SK-N-DZ (cell line): ENCODE measurements around the gene SARM1.

Source experiments
- DNase-seq: peaks from one replicate; pipeline ENCODE4 v3.0.0-alpha.2; 2015; ENCODE audit warnings: low spot score

Gene SARM1

DNA sequence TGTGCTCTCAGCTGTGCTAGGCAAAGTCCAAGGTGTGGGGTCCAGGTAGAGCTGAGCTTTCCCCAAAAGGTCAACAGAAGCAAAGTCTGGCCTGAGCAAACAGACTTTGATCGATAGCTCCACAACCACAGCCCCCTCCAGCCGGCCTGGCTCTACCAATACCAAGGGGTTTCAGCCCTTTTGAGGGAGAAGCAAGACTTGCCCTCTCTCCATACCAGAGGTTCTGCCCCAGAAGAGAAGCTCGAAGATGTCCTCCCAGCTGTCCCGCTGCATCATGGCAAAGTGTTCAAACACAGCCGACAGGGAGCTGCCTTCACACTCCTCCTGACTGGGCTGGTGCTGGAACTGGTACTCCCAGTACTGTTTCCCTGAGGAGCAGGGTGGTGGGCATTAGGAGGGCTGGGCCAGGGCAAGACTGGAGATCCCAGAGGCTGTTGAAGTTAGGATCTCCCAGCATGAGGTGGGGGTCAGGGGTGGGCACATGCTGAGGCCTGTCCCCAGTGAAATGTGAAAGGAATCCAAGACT is 3.1 kb upstream of the SARM1 start:
- no peak for DNase-seq

DNA sequence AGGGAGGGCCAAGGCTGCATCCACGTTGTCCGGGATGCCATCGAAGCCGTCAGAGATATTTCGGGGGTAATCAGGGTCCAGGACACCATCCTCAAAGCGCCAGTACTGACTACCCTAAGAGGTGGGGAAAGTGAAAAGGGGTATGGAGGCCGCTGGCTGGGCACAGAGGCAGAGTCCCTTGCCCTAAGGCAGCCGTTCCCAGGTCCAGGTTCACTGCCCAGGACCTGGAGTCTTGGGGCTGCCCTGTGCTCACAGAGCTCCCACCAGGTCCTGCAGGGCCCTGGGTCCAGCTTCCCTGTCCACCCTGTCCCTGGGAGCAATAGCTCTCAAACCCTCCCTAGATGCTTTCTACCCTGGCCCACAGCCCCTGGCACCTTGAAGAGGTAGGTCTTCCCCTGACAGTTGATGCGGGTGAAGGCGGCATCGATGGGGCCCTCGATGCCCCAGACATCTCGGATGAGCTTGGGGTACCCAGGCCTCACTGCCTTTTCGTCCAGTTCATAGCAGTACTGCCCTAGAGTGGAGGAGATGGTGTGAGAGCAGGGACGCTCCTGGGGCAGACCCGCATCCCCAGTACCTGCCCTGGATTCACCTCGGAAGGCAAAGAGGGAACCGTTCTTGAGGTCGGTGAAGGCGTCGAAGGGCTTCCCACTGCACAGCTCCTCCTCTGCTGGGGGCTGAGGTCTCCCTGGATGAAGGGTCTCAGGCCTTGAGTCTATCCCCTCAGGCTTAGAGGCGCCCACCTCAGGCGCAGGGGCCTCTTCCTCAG is 2.4 kb upstream of the SARM1 start:
- DNase-seq, result no peak

DNA sequence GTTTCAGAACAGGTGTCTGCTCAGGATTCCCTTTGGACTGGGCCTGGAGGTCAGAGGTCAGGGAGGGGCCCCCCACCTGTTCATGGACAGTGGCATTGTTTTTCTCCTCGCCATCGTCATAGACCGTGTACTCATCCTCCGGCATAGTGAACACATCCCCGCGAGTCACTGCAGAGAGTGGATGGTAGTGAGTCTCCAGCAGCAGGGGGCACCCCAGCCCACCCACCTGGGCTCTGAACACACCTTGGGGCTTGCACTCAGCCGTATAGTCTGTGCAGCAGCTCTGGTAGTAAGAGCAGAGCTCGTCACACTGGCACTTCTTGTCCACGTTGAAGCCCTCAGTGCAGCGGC is 1.8 kb upstream of the SARM1 start:
- peak; percentile 29 for DNase-seq

GRCh38 chr17:28370035-28370743 is 1.3 kb upstream of the SARM1 start, which contains the start of gene VTN:
TSS of gene VTN (minus strand) at chr17:28370307. CDS start at chr17:28370203, 104 bp downstream.
- peak; percentile 71 for DNase-seq

DNA sequence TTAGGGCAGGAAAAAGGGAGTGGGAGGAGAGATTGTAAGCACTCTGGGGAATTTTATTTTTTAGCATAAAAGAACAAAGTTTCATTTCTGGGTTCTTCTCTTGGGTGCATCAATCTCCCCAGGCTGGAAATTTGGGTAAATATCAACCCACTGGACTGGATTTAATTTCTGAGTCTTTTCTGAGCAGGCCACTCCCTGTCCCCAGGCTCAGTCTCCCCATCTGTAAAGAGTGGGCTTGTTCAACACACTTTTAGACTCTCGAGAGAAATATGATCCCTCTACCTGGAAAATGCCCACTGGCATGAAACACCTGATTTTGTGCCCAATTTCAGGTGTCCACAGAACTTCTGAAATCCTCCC is 770 bp upstream of the SARM1 start:
- DNase-seq, result no peak

DNA sequence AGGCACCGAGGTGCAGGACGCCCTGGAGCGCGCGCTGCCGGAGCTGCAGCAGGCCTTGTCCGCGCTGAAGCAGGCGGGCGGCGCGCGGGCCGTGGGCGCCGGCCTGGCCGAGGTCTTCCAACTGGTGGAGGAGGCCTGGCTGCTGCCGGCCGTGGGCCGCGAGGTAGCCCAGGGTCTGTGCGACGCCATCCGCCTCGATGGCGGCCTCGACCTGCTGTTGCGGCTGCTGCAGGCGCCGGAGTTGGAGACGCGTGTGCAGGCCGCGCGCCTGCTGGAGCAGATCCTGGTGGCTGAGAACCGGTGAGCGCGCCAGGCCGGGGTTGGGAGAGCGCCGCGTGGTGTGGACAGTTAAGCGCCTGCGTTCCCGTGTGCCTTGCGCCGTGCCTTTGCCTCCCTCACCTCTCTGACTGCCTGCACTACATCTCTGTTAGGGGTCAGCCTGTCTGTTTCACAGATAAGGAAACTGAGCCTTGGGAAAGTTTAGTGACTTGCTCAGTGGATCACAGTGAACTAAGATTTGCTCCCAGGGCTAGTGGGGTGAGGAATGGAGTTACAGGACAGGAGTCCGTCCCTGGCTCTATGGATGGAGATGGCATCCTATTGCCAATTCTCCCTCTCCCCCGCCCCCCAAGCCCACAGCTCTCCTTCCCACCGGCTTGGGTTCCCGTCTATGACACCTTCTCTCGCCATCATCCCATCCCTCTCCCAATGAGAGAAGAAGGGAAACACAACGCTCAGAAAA is 880 bp downstream of the SARM1 start:
- DNase-seq, result peak; percentile 58

DNA sequence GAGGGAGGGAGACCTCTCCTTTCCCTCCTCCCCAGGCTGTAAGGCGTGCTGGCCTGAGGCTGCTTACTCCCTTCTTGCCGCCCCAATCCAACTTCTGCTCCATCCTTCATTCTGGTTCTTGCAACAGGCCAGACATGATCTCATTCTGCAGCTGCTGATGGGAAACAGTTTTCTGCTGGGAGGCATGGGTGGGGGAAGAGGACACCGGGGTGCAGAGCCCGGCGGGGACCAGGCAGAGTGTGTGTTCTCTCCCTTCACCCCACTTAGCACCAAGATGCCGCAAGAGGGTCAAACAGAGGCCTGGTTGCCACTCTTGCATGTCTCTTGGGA is 1.4 kb downstream of the SARM1 start:
- DNase-seq, result no peak

DNA sequence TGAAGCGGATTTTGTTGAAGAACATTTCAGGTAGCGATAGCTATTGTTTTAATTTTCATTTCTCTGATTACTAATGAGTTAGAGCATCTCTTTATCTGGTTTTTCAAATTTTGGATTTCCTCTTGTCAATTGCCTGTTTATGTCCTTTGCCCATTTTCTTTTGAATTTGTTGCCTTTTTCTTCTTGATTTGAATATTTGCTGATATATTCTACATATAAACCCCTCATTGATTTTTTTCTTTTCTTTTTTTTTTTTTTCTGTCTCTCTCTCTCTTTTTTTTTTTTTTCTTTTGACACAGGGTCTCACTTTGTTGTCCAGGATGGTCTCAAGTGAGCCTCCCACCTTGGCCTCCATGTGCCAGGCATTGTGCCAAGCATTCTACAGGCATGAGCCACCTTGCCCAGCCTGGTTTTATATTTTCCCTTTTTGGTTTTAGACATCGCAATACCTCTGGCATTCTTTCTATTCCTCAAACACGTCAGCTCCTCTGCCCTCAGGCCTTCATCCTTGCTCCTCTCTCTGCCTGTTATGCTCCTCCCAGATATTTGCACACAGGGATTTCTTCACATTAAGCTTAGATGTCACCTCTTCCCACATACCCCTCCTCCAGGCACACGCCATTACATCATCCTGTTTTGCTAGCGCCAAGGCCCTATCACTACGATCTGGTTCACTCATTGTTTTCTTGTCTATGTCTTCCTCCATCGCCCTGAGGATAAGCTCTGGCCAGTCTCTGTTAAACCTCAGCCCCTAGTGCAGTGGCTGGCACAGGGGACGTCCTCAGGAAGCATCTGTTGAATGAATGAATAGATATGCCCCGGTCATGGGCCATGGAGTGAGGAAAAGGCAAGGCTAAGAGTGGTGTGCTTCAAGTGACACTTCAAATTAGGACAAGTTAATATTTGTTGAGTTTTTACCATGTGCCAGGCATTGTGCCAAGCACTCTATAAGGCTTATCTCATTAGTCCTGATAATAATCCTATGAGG is 8.6 kb downstream of the SARM1 start:
- DNase-seq, result no peak

- no peak for DNase-seq
Observed at GRCh38 chr17:28381141-28381825, 9.8 kb downstream of the SARM1 start.

- no peak for DNase-seq
Observed at GRCh38 chr17:28384281-28385036, 13.0 kb downstream of the SARM1 start.

DNA sequence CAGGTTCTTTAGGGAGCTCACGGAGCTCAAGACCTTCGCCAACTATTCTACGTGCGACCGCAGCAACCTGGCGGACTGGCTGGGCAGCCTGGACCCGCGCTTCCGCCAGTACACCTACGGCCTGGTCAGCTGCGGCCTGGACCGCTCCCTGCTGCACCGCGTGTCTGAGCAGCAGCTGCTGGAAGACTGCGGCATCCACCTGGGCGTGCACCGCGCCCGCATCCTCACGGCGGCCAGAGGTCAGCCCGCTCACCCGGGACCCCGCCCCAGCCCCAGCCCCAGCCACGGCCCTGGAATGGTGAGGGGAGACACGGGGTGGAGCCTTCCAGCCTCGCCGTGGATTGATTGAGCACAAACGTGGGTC is 13.5 kb downstream of the SARM1 start:
- DNase-seq, result no peak

DNA sequence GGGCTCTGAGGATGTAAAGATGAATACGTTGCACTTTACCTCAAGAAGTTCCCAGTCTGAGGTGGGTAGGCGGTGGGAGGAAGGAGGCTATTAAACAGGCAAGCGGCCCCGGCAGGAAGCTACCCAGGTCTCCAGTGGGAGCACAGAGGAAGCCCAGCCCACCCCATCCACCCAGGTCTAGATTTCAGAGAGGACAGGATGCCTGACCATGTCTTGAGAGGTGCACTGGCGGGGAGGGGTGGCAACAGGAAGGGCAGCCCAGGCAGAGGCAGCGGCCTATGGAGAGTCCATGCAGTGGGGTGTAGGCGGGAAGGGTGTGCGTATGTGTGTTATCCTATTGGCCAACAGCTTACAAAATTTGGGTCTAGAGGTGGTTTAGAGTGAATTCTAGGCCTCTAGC is 13.9 kb downstream of the SARM1 start:
- no peak for DNase-seq

DNA sequence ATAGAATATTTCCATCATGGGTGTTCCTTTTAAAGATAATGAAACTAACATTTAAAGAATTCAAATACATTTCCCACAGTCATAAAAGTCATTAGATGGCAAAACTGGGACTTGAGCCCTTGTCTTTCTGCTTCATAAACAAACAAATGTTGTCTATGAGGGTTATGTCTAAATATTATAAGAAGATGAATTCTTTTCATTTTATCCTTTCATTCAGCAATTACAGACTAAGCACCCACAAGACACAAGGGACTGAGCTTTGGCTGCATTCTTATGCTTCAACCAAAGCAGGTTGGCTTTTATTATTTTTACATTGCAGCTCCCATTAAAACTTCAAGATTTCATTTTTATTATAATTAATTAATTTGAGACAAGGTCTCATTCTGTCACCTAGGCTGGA is 14.9 kb downstream of the SARM1 start:
- no peak for DNase-seq

- DNase-seq, result no peak
Observed at GRCh38 chr17:28388106-28388505, 16.6 kb downstream of the SARM1 start.

GRCh38 chr17:28390141-28390540 is 18.6 kb downstream of the SARM1 start:
- no peak for DNase-seq

DNA sequence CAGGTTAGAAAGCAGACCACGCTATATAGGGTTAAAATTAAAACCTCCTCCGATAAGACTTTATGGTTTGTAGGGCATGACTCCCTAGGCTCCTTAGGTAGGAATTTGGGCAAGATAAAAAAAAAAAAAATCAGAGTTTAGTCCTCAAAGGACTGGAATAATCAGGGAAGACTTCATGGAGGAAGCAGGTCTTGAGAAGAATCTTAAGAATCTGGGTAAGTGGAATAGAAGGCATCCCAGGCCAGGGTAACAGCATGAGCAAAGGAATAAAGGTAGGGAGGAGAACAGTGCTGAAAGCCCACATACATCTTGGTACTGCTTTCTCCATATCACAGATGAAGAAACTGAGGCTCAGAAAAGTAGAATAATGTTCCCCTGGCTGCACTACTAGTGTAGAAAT is 19.1 kb downstream of the SARM1 start:
- DNase-seq, result no peak

GRCh38 chr17:28390984-28391383 is 19.5 kb downstream of the SARM1 start:
- no peak for DNase-seq

GRCh38 chr17:28391401-28391800 is 19.9 kb downstream of the SARM1 start:
- no peak for DNase-seq

- DNase-seq, result no peak
Observed at GRCh38 chr17:28392491-28392890, 21.0 kb downstream of the SARM1 start.
